Activated T-helper 2 cell treated with anti-CD3 and anti-CD28 coated beads, Interferon-gamma antibody, Interleukin-2, Interleukin-4, amounts not matched to agents 10 μg/mL and 5 μg/mL and 100 μg/mL, durations not matched to agents 14 hours and 24 hours and 36 hours (primary cell): ENCODE data around the gene CH25H. TPM values are rescaled to one million over a fixed set of nuclear protein-coding genes. Genes with fewer than 3 reads are reported as not detected.
"Not testable (repeated sequence)": the region's sequence is repeated elsewhere in the genome, so short reads cannot be mapped to it uniquely, and the experiment has no call there.

ENCODE experiments used
- DNase-seq: peaks from one replicate; pipeline ENCODE4 v3.0.0; 2021; ENCODE audit warnings: low spot score
- H3K27ac Mint-ChIP-seq: one replicate; pipeline ENCODE4 v1.8.0; 2021; ENCODE audit warnings: mixed read lengths
- H3K27me3 Mint-ChIP-seq: one replicate; pipeline ENCODE4 v1.8.0; 2021; ENCODE audit warnings: low read depth, mixed read lengths
- H3K36me3 Mint-ChIP-seq: one replicate; pipeline ENCODE4 v1.8.0; 2021; ENCODE audit warnings: low read depth, mixed read lengths
- H3K4me1 Mint-ChIP-seq: one replicate; pipeline ENCODE4 v1.8.0; 2021; ENCODE audit warnings: low read depth, mixed read lengths
- H3K4me3 Mint-ChIP-seq: one replicate; pipeline ENCODE4 v1.8.0; 2021; ENCODE audit warnings: low read depth, mild to moderate bottlenecking, moderate library complexity, mixed read lengths
- H3K9me3 Mint-ChIP-seq: one replicate; pipeline ENCODE4 v1.8.0; 2021; ENCODE audit warnings: mixed read lengths
- intact Hi-C: fragments of 100-400 bp; cut with micrococcal nuclease; formaldehyde crosslinking; loops from one replicate; pipeline ENCODE4 v1.15.1; 2023
- total RNA-seq: library from RNA; stranded (reverse); gene quantifications from 2 replicates; pipeline ENCODE4 v1.2.3, GENCODE V29; 2022

CH25H gene, protein sequence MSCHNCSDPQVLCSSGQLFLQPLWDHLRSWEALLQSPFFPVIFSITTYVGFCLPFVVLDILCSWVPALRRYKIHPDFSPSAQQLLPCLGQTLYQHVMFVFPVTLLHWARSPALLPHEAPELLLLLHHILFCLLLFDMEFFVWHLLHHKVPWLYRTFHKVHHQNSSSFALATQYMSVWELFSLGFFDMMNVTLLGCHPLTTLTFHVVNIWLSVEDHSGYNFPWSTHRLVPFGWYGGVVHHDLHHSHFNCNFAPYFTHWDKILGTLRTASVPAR
- not detected in 2 replicates for total RNA-seq

DNA sequence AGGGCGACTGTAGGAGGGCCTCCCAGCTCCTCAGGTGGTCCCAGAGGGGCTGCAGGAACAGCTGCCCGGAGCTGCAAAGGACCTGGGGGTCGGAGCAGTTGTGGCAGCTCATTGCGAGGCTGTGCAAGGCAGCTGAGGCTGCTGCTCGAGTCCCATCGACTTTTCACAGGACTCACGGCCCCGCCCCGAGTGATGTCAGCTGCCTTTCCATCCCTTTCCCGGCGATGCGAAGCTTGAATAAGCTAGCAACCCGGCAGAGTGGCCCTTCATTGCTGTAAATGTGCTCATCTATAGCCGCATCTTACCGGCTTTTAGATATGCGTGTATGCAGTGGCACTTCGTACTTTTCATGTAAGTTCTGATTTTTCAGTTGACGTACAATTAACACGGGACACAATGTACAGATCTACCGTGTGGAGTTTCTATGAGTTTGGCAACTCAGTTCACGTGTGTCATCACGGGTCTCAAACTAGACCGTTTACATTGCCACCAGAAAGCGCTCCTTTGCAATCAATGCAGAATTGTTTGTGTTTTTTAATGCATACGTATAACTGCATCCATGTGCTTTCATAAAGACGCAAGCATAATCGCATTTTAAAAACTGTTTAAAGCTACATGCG lies at the start of gene CH25H:
CH25H (minus strand) TSS at position 137 of the 620 bp plus-strand sequence; CDS start at position 112, 25 bp downstream.
- Mint-ChIP-seq H3K36me3 (no peaks in the 10 kb centered on the region), H3K4me1 (peaks cover 16% of the 10 kb centered on the region), H3K4me3 (peak within 1 kb of the TSS; percentile 75), H3K27me3 (peaks cover 48% of the 10 kb centered on the region), H3K9me3 (no peaks in the 10 kb centered on the region), H3K27ac (no peak within 1 kb of the TSS)
- intact Hi-C loops = loop anchor here (5.0 kb wide), 2 partner anchors 45 to 125 kb away; no protein-coding TSS in a partner anchor
- peak; percentile 26 for DNase-seq

DNA sequence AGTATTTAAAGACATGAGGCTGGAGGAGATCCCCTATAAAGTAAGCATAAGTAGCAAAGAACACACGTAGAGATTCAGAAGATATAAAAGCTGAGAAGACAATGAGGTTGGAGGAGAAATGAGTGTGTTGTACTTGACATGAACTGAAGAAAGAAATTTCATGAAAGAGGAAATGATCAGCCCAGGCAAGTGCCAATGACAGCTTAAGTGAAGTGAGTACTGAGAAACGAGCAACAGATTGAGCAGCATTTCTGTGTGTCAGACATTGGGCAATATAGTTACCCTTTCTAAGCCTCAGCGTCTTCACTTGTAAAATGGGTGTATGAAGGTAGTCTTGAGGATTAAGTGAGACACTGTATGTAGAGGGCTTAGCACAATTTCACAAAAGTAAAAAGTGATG lies 49.2 kb upstream of the CH25H start:
- Mint-ChIP-seq H3K4me3 (no peak overlapping the region), H3K9me3 (peaks cover 29% of the 10 kb centered on the region), H3K4me1 (peaks cover 12% of the 10 kb centered on the region), H3K27ac (no peak overlapping the region), H3K27me3 (peaks cover 28% of the 10 kb centered on the region), H3K36me3 (peaks cover 7% of the 10 kb centered on the region)
- no peak for DNase-seq
- intact Hi-C loops = no loop called here

DNA sequence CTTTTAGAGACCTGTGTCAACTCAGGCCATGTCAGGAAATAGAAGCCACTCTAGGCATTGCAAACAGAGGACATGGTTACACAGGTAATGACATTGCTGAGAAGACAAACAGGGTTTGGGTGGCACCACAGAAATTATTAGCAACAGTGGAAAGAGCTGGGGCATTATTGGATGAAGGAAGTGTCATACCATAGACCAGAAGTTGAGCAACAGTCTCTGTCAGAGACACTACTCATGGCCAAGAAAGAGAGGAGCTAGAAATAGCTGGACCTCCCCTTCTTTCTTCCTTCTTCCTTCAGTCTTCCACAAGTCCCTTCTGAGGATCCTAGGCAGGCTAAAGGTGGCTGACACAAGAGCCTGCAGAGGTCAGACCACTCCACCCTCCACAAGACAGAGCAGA lies 48.7 kb upstream of the CH25H start:
- H3K9me3 Mint-ChIP-seq = peaks cover 29% of the 10 kb centered on the region
- peaks cover 17% of the 10 kb centered on the region for H3K4me1 Mint-ChIP-seq
- DNase-seq = no peak
- H3K27ac Mint-ChIP-seq = no peak overlapping the region
- H3K36me3 Mint-ChIP-seq = peaks cover 7% of the 10 kb centered on the region
- peaks cover 28% of the 10 kb centered on the region for H3K27me3 Mint-ChIP-seq
- intact Hi-C loops = no loop called here
- no peak overlapping the region for H3K4me3 Mint-ChIP-seq

DNA sequence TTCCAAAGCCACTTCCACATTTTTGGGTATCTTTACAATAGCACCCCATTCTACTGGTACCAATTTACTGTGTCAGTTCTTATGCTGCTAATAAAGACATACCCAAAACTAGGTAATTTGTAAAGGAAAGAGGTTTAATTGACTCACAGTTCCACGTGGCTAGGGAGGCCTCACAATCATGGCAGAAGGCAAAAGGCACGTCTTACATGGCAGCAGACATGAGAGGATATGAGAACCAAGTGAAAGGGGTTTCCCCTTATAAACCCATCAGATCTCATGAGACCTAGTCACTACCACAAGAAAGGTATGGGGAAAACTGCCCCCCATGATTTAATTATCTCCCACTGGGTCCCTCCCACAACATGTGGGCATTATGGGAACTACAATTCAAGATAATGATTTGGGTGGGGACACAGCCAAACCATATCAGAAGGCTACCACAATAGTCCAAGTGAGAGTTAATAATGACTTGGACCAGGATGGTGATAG lies 48.0 kb upstream of the CH25H start:
- H3K9me3 Mint-ChIP-seq = peaks cover 29% of the 10 kb centered on the region

DNA sequence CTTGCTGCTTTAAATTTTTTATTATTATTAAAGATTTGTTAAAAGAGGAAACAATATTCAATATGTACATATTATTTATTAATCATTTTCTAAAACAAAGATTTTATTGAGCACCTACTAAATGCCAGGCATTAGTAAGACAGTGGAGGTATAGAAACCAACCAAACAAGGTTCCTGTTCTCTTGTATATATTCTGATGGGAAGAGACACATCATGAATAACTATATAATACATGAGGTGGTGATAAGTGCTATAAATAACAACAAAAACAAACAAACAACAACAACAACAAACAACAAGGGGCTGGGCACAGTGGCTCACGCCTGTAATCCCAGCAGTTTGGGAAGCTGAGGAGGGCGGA lies 45.1 kb upstream of the CH25H start:
- peaks cover 23% of the 10 kb centered on the region for H3K4me1 Mint-ChIP-seq
- intact Hi-C loops = loop anchor here (5.0 kb wide), 2 partner anchors 450 to 975 kb away; partner anchors contain the start of gene KIF20B
- H3K36me3 Mint-ChIP-seq = peaks cover 7% of the 10 kb centered on the region
- H3K27me3 Mint-ChIP-seq = peaks cover 14% of the 10 kb centered on the region
- peaks cover 29% of the 10 kb centered on the region for H3K9me3 Mint-ChIP-seq
- H3K4me3 Mint-ChIP-seq = no peak overlapping the region
- no peak for DNase-seq
- H3K27ac Mint-ChIP-seq = no peak overlapping the region

More for the DNA sequence above, 48.0 kb upstream of the CH25H start:
- H3K36me3 Mint-ChIP-seq, intact Hi-C loops, DNase-seq, H3K27ac Mint-ChIP-seq, H3K4me3 Mint-ChIP-seq: not testable (repeated sequence)
- Mint-ChIP-seq H3K4me1 (peaks cover 13% of the 10 kb centered on the region), H3K27me3 (peaks cover 28% of the 10 kb centered on the region)

DNA sequence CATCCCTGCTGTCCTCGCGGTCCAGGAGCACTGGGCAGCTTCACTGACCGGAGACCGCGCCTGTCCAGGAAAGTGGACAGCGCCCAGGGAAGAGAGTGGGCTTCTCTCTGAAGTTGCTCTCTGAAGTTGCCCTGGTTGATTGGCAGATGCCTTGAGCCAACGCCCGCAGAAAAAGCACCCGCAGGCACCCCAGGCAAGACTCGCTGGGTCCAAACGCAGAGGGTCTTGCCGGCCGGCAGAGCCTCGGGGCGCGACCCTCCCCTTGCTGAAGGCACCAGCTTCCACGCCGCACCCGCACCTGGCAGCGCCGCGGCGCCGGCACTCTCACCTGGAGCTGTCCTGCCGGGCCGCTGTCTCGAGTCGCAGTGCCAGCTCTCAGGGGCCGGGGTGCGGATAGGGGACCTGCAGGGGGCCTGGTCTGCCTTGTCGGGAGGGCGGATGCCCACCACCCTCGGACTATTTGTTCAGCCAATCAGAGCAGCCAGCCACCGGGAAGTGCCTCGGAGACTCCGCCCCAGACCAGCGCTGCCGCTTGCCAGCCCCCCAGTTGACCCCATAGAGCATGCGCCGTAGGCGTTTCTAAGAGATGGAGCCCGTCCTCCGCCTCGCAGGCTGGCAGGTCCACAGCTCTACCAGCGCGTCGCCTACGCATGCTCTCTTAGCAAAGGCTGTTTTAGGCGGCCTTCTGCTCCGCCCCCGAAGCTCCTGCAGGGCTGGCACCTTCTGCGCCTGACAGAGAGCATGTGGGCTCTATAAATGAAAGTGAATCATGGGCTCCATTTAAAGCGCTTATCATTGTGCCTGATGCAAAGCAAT lies 44.5 kb upstream of the CH25H start, which contains the start of gene LIPA:
LIPA (minus strand) TSS at position 367 of the 816 bp plus-strand sequence. CDS start 4,127 bp downstream, outside the sequence.
- intact Hi-C loops = loop anchor here (5.0 kb wide), 2 partner anchors 451 to 976 kb away; partner anchors contain the start of gene KIF20B
- Mint-ChIP-seq H3K4me3 (peak within 1 kb of the TSS; percentile 79), H3K9me3 (peaks cover 29% of the 10 kb centered on the region), H3K27me3 (peaks cover 10% of the 10 kb centered on the region), H3K4me1 (peaks cover 23% of the 10 kb centered on the region), H3K36me3 (peaks cover 7% of the 10 kb centered on the region), H3K27ac (no peak within 1 kb of the TSS)
- peak; percentile 90 for DNase-seq

DNA sequence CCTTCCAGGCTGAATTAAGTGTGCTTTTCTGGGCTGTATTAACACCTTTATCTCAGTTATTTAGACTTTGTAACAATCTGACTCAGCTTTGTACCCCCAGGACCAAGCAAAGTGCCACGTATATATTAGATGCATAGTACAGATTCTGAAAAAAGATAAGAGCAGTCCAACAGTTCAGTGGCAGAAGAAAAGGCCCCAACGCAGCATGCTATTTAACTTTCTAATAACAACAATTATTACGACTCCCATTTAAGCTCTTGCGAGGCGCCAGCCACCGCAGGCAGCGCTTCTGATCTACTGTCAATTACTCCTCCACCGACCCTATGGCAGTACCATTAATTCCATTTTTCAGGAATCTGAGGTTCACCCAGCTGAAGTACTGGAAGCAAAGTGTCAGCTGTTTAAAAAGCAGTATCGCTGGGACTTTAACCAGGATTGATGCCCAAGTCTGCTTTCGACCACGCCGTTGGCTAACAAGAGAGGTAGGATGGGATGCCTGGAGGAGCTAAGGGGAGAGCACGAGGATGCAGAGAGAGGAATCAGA lies 43.8 kb upstream of the CH25H start:
- peak overlapping the region; percentile 79 for H3K4me3 Mint-ChIP-seq
- H3K27me3 Mint-ChIP-seq = peaks cover 5% of the 10 kb centered on the region
- H3K27ac Mint-ChIP-seq = no peak overlapping the region
- peaks cover 7% of the 10 kb centered on the region for H3K36me3 Mint-ChIP-seq
- H3K9me3 Mint-ChIP-seq = peaks cover 29% of the 10 kb centered on the region
- no peak for DNase-seq
- H3K4me1 Mint-ChIP-seq = peaks cover 23% of the 10 kb centered on the region
- intact Hi-C loops = loop anchor here (5.0 kb wide), 2 partner anchors 451 to 976 kb away; partner anchors contain the start of gene KIF20B

DNA sequence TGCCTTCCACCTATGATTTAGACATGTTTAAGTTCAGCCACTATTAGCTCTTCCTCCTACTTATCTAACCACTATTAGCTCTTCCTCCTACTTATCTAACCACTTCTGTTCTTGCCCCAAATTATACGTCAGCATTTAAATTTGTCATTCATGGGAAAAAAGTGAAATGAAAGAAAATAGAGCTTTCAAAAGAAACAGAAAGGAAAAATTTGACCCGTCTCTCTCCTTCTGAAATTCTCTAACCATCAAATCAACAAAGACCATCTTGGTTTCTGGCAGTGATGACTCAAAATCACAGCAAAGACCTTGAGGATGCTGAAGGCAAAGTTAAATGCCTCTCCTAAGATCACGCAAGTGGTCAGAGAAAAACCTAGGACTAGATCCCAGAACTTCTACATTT lies 41.9 kb upstream of the CH25H start:
- DNase-seq = no peak
- Mint-ChIP-seq H3K27me3 (no peaks in the 10 kb centered on the region), H3K27ac (no peak overlapping the region), H3K9me3 (peaks cover 14% of the 10 kb centered on the region), H3K4me1 (peaks cover 20% of the 10 kb centered on the region), H3K36me3 (no peaks in the 10 kb centered on the region), H3K4me3 (no peak overlapping the region)
- intact Hi-C loops = no loop called here

DNA sequence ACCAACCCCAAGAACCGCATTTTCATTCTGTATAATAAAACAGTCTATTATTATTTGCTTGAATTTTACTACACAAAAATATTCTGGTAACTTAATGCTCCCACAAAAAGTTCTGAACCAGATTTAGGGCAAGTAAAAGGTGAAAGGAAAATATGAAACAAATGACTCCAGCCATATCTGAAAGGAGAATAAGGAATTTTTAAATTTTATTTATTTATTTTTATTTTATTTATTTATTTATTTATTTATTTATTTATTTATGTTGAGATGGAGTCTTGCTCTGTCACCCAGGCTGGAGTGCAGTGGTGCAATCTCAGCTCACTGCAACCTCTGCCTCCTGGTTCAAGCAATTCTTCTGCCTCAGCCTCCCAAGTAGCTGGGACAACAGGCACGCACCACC lies 40.5 kb upstream of the CH25H start:
- DNase-seq, H3K36me3 Mint-ChIP-seq, H3K9me3 Mint-ChIP-seq, H3K27me3 Mint-ChIP-seq, H3K4me3 Mint-ChIP-seq, intact Hi-C loops, H3K27ac Mint-ChIP-seq: not testable (repeated sequence)
- H3K4me1 Mint-ChIP-seq = peaks cover 20% of the 10 kb centered on the region

DNA sequence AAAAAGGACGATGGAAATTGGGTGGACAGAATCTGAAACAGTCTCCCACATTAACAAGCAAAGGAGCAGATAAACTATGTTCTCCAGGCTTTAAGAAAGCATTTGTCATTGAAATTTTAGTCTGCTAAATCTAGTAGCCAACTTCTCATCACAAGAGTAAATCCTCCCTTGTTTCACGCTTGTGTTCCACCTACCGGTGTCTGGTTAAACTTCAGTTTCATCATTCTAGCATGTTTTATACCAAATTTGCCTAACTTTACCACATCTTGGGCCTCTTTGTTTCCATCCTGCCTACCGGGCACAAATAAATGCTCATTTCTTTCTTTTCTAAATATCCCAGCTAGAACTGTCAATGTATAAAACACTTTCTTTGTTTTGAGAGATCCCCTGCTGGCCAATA lies 38.7 kb upstream of the CH25H start:
- Mint-ChIP-seq H3K4me1 (peaks cover 13% of the 10 kb centered on the region), H3K36me3 (no peaks in the 10 kb centered on the region), H3K4me3 (no peak overlapping the region), H3K9me3 (no peaks in the 10 kb centered on the region), H3K27me3 (no peaks in the 10 kb centered on the region), H3K27ac (no peak overlapping the region)
- DNase-seq = no peak
- intact Hi-C loops = no loop called here

DNA sequence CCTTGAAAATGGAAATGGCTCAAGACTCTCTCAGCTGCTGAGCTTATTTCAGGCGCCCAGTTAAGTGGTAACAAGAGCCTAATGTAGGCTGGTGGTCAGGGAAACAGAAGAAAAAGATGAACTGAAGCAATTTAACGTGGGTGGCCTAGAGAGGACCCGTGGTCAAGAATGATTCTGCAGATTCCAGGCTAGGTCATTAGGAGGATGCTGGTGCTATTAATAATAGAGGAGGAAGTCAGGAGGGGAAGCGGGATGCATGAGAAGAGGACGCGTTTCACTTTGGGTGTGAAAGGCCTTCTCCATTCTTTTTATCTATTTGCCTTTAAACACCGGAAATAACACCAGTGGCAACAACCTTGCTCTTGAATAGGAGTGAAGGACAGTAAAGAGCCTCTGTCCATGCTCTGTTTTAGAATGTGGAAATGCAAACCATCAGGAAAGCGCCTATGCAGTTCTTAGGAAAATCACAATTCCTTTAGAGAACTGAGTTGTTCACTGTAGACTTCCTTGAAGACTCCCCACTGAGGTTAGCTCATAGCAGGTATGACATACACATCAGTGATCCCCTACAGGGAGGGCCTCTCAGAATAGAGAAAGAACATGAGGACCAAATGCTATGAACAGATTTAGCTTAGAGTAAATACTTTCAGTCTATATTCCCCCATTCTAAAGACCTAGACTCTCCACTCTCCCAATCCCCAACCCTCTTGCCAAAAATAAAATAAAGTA lies 35.9 kb upstream of the CH25H start:
- no peaks in the 10 kb centered on the region for H3K27me3 Mint-ChIP-seq

DNA sequence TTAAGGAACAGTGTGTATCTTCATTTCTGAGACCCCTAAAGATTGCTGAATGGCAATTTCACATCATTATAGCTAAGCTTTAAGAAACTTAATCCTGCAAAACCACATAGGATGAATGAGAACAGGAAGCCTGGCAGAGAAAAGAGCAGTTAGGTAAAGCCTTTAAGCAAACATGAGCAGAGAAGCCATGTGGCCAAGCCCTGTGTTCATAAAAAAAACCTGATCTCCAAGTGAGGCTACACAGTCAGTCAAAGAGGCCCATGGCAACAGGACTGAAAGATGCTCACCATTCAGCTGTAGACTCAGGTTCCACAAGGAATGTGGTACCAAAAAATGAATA lies 35.2 kb upstream of the CH25H start:
- no peaks in the 10 kb centered on the region for H3K9me3 Mint-ChIP-seq
- H3K4me3 Mint-ChIP-seq = no peak overlapping the region
- no peak for DNase-seq
- no peaks in the 10 kb centered on the region for H3K4me1 Mint-ChIP-seq
- no peak overlapping the region for H3K27ac Mint-ChIP-seq
- H3K27me3 Mint-ChIP-seq = no peaks in the 10 kb centered on the region
- H3K36me3 Mint-ChIP-seq = no peaks in the 10 kb centered on the region
- intact Hi-C loops = no loop called here

More for the DNA sequence above, 35.9 kb upstream of the CH25H start:
- Mint-ChIP-seq H3K36me3 (no peaks in the 10 kb centered on the region), H3K9me3 (no peaks in the 10 kb centered on the region), H3K4me1 (no peaks in the 10 kb centered on the region), H3K4me3 (no peak overlapping the region), H3K27ac (no peak overlapping the region)
- DNase-seq = no peak
- intact Hi-C loops = no loop called here
